BE2C (cell line): ENCODE measurements around the gene ROCK2.

Experiments
- DNase-seq: peaks from one replicate; pipeline ENCODE4 v3.0.0-alpha.2; 2020
- H3K27me3 ChIP-seq: fragments of 250-450 bp; sonication (Bioruptor Pico); 2 replicates; pipeline ENCODE4 v1.5.1; 2020; ENCODE audit warnings: mild to moderate bottlenecking
- H3K36me3 ChIP-seq: fragments of 250-450 bp; sonication (Bioruptor Pico); 2 replicates; pipeline ENCODE4 v1.5.1; 2020; ENCODE audit warnings: mild to moderate bottlenecking
- H3K4me1 ChIP-seq: fragments of 250-450 bp; sonication (Bioruptor Pico); 2 replicates; pipeline ENCODE4 v1.5.1; 2020
- H3K4me3 ChIP-seq: 2 replicates; pipeline ENCODE4 v1.5.1; 2011; ENCODE audit warnings: low read depth, low read length
- H3K9me3 ChIP-seq: fragments of 250-450 bp; sonication (Bioruptor Pico); 2 replicates; pipeline ENCODE4 v1.5.1; 2020
- TF ChIP-seq, protein P1 (sequence below): IDR thresholded peaks from 2 replicates; pipeline ENCODE4 v1.5.1; 2012; ENCODE audit warnings: mild to moderate bottlenecking, low read depth, low read length

ROCK2 gene

DNA sequence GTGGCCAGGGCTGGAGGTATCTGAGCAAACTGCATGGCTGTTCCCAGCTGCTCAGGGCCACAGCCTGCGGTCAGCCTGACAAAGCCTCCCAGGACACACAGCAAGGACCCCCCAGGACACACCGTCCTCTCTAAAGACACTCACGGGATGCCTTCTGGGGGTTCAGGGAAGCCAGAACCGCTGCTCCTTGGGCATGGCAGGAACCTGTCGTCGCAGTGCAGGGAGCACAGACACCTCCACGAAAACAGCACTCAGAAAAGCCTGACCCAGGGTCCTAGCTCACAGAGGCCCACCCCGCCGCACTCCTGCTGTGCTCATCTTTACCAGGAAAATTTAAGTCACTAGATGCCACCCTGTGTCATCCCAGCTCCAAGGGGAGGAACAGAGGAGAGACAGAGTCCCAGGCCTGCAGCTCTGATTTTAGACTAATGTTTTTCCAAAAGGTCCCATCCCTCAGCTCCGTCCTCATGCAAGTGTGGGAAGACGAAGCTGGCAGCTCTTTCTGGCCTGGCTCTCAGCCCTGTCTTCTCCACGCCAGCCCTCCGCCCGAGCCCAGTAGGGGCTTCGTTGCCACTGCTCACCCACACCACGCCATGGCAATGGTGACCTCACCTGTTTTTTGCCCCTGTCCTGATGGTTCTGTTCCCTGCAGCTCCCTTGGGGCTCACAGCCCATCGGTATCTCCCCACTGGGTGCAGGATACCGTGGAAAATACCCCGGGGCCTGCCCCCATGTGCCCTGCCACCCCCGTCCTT is 213.1 kb downstream of the ROCK2 start:
- no peaks in the 10 kb centered on the region for H3K27me3 ChIP-seq
- no peaks in the 10 kb centered on the region for H3K4me1 ChIP-seq
- DNase-seq = no peak
- no peak overlapping the region for H3K4me3 ChIP-seq
- no peaks in the 10 kb centered on the region for H3K9me3 ChIP-seq
- TF ChIP-seq, protein P1, sequence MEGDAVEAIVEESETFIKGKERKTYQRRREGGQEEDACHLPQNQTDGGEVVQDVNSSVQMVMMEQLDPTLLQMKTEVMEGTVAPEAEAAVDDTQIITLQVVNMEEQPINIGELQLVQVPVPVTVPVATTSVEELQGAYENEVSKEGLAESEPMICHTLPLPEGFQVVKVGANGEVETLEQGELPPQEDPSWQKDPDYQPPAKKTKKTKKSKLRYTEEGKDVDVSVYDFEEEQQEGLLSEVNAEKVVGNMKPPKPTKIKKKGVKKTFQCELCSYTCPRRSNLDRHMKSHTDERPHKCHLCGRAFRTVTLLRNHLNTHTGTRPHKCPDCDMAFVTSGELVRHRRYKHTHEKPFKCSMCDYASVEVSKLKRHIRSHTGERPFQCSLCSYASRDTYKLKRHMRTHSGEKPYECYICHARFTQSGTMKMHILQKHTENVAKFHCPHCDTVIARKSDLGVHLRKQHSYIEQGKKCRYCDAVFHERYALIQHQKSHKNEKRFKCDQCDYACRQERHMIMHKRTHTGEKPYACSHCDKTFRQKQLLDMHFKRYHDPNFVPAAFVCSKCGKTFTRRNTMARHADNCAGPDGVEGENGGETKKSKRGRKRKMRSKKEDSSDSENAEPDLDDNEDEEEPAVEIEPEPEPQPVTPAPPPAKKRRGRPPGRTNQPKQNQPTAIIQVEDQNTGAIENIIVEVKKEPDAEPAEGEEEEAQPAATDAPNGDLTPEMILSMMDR = no peak
- H3K36me3 ChIP-seq = no peaks in the 10 kb centered on the region
